Right lobe of liver (tissue), 6 donors: Measurements from ENCODE around the gene PAFAH2. TPM values are rescaled to one million over a fixed set of nuclear protein-coding genes. Genes with fewer than 3 reads are reported as not detected.
"Not testable (repeated sequence)": the region's sequence is repeated elsewhere in the genome, so short reads cannot be mapped to it uniquely, and the experiment has no call there.

Experiments
- ATAC-seq, 4 donors: fragments of 200-7000 bp; cut with Tn5 transposase; one replicate each; pipeline ENCODE4 v1.9.1; 2020; ENCODE audit warnings: mild to moderate bottlenecking in 4 of 4, moderate library complexity in 4 of 4
- DNase-seq, 3 donors: peaks; one replicate each; pipeline ENCODE4 v3.0.0-alpha.2; 2020
- H3K27ac ChIP-seq, 3 donors: fragments of 200-600 bp; one replicate each; pipeline ENCODE4 v1.8.0; 2022
- H3K27me3 ChIP-seq, 2 donors: fragments of 200-600 bp; one replicate each; pipeline ENCODE4 v1.8.0; 2022
- H3K36me3 ChIP-seq, 4 donors: fragments of 200-600 bp; sonication (generic) in 1 of 4; one replicate each; pipeline versions ENCODE4 v1.5.1 to v1.8.0; 2017 to 2022; ENCODE audit warnings: control low read depth in 1 of 4
- H3K4me1 ChIP-seq, 4 donors: fragments of 200-600 bp; sonication (generic) in 1 of 4; one replicate each; pipeline versions ENCODE4 v1.5.1 to v1.8.0; 2017 to 2022; ENCODE audit warnings: control low read depth in 1 of 4
- H3K4me3 ChIP-seq, 3 donors: fragments of 200-600 bp; one replicate each; pipeline ENCODE4 v1.8.0; 2022
- H3K9me3 ChIP-seq, 4 donors: fragments of 200-600 bp; sonication (generic) in 1 of 4; one replicate each; pipeline versions ENCODE4 v1.5.1 to v1.8.0; 2017 to 2022; ENCODE audit warnings: control low read depth in 1 of 4
- POLR2A ChIP-seq: fragments of 450-650 bp; IDR thresholded peaks from one replicate; pipeline ENCODE4 v1.6.1; 2017; ENCODE audit warnings: antibody characterized with exemption, mild to moderate bottlenecking
- WGBS: methylation state at CpG from one replicate; pipeline ENCODE4 v1.1.6; 2018; ENCODE audit warnings: low coverage, low lambda C conversion rate; ENCODE audit not compliant: insufficient coverage; ENCODE audit errors: missing lambda C conversion rate; 5-methylcytosine and 5-hydroxymethylcytosine counted together
- intact Hi-C, 2 donors: fragments of 100-400 bp; cut with DNase I; formaldehyde crosslinking; loops; one replicate each; pipeline versions ENCODE4 v1.11.2 to v1.14.1; 2022
- total RNA-seq, 6 experiments: library from RNA; depleted of rRNA in 2 of 6; stranded (reverse); fragments of >200 nt in 2 of 6; fragmentation: NEBNext Ultra II Directional in 3 of 6; extraction: Animal tissue kit (Norgen Biotek cat#: 25700) in 3 of 6; gene quantifications; one replicate each; pipeline versions ENCODE4 v1.1.0 to v1.2.4, GENCODE V29; 2016 to 2023
- TF ChIP-seq, protein P1 (sequence below), 4 donors: fragments of 200-600 bp in 3 of 4; fragments of 450-650 bp in 1 of 4; IDR thresholded peaks; one replicate each; pipeline versions ENCODE4 v1.5.1 to v1.8.0; 2016 to 2022; ENCODE audit warnings: antibody characterized with exemption in 4 of 4, mild to moderate bottlenecking in 2 of 4
- donor health status: DM: no; HTN: yes; CAD: no.
- donor health status: DM: no; HTN: no; CAD: no.
- donor health status: DM: no; HTN: no; CAD: no.
- donor health status: DM: no; HTN: yes; CAD: no.
- donor health status: DM: no; HTN: yes; CAD: no.

The PAFAH2 gene
- total RNA-seq, 6 experiments from 2014 or later: 13.2 to 25.2 (median 18.6) TPM

DNA sequence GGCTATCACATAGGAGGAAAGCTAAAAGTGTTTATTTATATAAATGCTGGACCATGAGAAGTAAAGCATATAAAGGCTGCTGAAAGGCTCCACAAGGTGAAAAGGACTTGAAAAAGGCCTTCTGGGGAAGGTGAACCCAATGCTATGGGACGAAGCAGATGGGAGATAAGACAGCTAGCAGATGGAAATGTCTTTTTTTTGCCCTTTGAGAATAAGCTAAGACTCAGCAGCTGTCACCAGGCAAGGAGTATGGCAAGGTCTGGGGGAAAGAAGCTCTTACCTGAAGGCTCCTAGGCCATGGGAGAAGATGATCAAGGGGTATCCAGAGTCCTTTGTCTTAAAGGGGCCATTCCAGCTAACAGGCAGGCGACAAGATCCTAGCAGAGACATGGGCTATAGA lies 9.9 kb downstream of the PAFAH2 start:
- peaks cover 0 to 51% (median 4%) of the 10 kb centered on the region in 4 donors for H3K36me3 ChIP-seq
- TF ChIP-seq, protein P1, sequence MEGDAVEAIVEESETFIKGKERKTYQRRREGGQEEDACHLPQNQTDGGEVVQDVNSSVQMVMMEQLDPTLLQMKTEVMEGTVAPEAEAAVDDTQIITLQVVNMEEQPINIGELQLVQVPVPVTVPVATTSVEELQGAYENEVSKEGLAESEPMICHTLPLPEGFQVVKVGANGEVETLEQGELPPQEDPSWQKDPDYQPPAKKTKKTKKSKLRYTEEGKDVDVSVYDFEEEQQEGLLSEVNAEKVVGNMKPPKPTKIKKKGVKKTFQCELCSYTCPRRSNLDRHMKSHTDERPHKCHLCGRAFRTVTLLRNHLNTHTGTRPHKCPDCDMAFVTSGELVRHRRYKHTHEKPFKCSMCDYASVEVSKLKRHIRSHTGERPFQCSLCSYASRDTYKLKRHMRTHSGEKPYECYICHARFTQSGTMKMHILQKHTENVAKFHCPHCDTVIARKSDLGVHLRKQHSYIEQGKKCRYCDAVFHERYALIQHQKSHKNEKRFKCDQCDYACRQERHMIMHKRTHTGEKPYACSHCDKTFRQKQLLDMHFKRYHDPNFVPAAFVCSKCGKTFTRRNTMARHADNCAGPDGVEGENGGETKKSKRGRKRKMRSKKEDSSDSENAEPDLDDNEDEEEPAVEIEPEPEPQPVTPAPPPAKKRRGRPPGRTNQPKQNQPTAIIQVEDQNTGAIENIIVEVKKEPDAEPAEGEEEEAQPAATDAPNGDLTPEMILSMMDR (IDR thresholded peaks at IDR 0.05): no peak
- TF ChIP-seq POLR2A: no peak
- WGBS: 100% methylated on average over 1 of the region's 2 CpGs

DNA sequence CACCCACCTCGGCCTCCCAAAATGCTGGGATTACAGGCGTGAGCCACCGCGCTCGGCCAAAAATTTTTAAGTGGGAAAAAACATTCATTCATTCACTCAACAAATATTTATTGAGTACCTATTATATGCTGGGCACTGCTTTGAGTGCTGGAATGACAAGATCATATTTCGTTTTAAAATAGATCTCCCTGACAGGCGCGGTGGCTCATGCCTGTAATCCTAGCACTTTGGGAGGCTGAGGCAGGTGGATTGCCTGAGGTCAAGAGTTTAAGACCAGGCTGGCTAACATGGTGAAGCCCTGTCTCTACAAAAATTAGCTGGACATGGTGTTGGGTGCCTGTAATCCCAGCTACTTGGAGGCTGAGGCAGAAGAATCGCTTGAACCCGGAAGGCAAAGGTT lies 11.1 kb downstream of the PAFAH2 start:
- peaks cover 4 to 59% (median 12%) of the 10 kb centered on the region in 4 donors for H3K36me3 ChIP-seq
- ATAC-seq, DNase-seq, H3K4me3 ChIP-seq, H3K4me1 ChIP-seq, intact Hi-C loops, H3K9me3 ChIP-seq, H3K27ac ChIP-seq, H3K27me3 ChIP-seq: not testable (repeated sequence)
- 94% methylated on average over 6 of the region's 10 CpGs for WGBS

More for the DNA sequence above, 9.9 kb downstream of the PAFAH2 start:
- intact Hi-C loops: no loop called here
- Histone ChIP-seq H3K9me3 (no peaks in the 10 kb centered on the region), H3K4me1 (no peaks in the 10 kb centered on the region), H3K4me3 (no peak overlapping the region), H3K27ac (no peak overlapping the region), H3K27me3 (no peaks in the 10 kb centered on the region)
- ATAC-seq (no peak), DNase-seq (no peak)

DNA sequence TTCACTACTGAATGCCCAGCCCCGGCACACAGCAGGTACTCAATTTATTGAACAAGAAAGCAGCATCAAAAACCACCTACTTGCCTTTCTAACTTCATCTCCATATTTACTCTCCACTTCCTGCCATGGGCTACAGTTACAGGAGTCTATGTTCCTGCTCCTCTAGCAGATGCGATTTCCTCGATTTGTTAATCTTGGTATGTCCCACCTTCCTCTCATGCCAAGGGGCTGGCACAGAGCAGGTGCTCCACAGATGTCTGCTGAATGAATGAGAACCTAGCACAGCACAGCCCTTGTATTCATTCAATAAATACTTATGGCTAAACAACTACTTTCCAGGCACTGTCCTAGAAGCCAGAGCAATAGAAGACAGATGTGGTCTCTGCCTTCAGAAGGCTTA lies 12.2 kb downstream of the PAFAH2 start:
- Histone ChIP-seq H3K4me3 (no peak overlapping the region), H3K27me3 (no peaks in the 10 kb centered on the region), H3K27ac (no peak overlapping the region), H3K4me1 (no peaks in the 10 kb centered on the region), H3K36me3 (peaks cover 4 to 67% (median 14%) of the 10 kb centered on the region in 4 donors), H3K9me3 (no peaks in the 10 kb centered on the region)
- DNase-seq: no peak
- TF ChIP-seq POLR2A: no peak
- TF ChIP-seq, protein P1 (IDR thresholded peaks at IDR 0.05): no peak
- intact Hi-C loops: no loop called here
- WGBS: 96% methylated on average over 3 of the region's 3 CpGs
- no peak for ATAC-seq

DNA sequence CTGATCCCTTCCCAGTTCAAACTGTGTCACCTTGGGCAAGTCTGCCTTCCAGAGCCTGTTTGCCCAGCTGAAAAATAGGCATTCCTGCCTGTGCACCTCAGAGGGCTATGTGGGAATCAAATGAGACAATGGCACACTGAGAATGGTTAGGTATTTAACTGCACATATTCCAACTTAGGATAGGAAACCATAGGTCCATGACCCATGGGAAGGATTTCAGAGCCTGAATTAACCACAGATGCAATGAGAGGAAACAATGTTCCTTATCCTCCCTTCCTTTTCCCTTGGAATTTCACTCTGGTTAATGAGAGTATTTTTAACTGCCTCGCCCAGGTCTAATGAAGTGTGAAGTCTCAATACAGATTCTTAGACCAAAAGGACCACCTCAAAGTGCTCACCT lies 12.7 kb downstream of the PAFAH2 start:
- Histone ChIP-seq H3K9me3 (no peaks in the 10 kb centered on the region), H3K27ac (no peak overlapping the region), H3K4me3 (no peak overlapping the region), H3K27me3 (no peaks in the 10 kb centered on the region), H3K36me3 (peaks cover 4 to 72% (median 14%) of the 10 kb centered on the region in 4 donors), H3K4me1 (no peaks in the 10 kb centered on the region)
- no peak for TF ChIP-seq POLR2A
- TF ChIP-seq, protein P1 (IDR thresholded peaks at IDR 0.05): no peak
- ATAC-seq: no peak
- DNase-seq: no peak
- intact Hi-C loops: no loop called here
- WGBS: 71% methylated on average over 1 of the region's 1 CpG

DNA sequence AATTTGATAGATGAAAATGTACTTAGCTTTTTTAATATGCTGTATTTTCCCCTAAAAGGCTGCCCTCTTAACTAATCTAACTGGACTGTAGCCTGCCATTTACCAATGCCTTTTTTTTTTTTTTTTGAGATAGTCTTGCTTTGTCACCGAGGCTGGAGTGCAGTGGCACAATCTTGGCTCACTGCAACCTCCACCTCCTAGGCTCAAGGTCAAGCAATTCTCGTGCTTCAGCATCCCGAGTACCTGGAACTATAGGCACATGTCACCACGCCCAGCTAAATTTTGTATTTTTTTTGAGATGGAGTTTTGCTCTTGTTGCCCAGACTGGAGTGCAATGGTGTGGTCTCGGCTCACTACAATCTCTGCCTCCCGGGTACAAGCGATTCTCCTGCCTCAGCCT lies 18.7 kb downstream of the PAFAH2 start:
- Histone ChIP-seq H3K9me3 (no peaks in the 10 kb centered on the region), H3K4me1 (no peaks in the 10 kb centered on the region), H3K27me3 (no peaks in the 10 kb centered on the region), H3K27ac (no peak overlapping the region), H3K4me3 (no peak overlapping the region), H3K36me3 (peaks cover 4 to 75% (median 21%) of the 10 kb centered on the region in 4 donors)
- TF ChIP-seq, protein P1 (IDR thresholded peaks at IDR 0.05): no peak
- no peak for TF ChIP-seq POLR2A
- WGBS: 87% methylated on average over 4 of the region's 7 CpGs
- intact Hi-C loops: no loop called here
- DNase-seq: no peak
- ATAC-seq: no peak
